HG02973 (cell line): ENCODE results near the gene ULBP1.
"Not testable (repeated sequence)": the region's sequence is repeated elsewhere in the genome, so short reads cannot be mapped to it uniquely, and the experiment has no call there.

Experiments
- ATAC-seq: cut with Tn5 transposase; IDR thresholded peaks from one replicate; pipeline ENCODE4 v1.9.1; 2021; ENCODE audit warnings: moderate library complexity; ENCODE audit not compliant: unreplicated experiment

ULBP1 gene

GRCh38 chr6:149963462-149964307 lies at the start of gene ULBP1:
Gene ULBP1 (plus strand): TSS chr6:149963943. CDS start chr6:149964050, 107 bp downstream.
- ATAC-seq: peak; percentile 53

GRCh38 chr6:149915970-149916865 lies 47.5 kb upstream of the ULBP1 start:
- ATAC-seq: no peak

- ATAC-seq: no peak
These were observed 46.1 kb upstream of the ULBP1 start for GRCh38 chr6:149917679-149918078.

- ATAC-seq: no peak
These were observed 45.4 kb upstream of the ULBP1 start for GRCh38 chr6:149918151-149918905.

- ATAC-seq: not testable (repeated sequence)
These were observed 44.5 kb upstream of the ULBP1 start for GRCh38 chr6:149919126-149919833.

GRCh38 chr6:149919834-149920225 lies 43.9 kb upstream of the ULBP1 start:
- ATAC-seq: no peak

GRCh38 chr6:149921361-149921760 lies 42.4 kb upstream of the ULBP1 start:
- no peak for ATAC-seq

- ATAC-seq: not testable (repeated sequence)
These were observed 41.7 kb upstream of the ULBP1 start for GRCh38 chr6:149922091-149922490.

GRCh38 chr6:149922642-149923326 lies 41.0 kb upstream of the ULBP1 start, which contains the start of gene RAET1G:
Gene RAET1G (minus strand): TSS chr6:149923121. CDS start chr6:149923010, 111 bp downstream.
- ATAC-seq: no peak

- no peak for ATAC-seq
These were observed 40.3 kb upstream of the ULBP1 start for GRCh38 chr6:149923327-149923986.

GRCh38 chr6:149924206-149924932 lies 39.4 kb upstream of the ULBP1 start:
- no peak for ATAC-seq

GRCh38 chr6:149924933-149925252 lies 38.9 kb upstream of the ULBP1 start:
- no peak for ATAC-seq

- no peak for ATAC-seq
These were observed 38.3 kb upstream of the ULBP1 start for GRCh38 chr6:149925253-149925973.

- ATAC-seq: peak; percentile 51
These were observed 37.6 kb upstream of the ULBP1 start for GRCh38 chr6:149925974-149926777.

- not testable (repeated sequence) for ATAC-seq
These were observed 36.7 kb upstream of the ULBP1 start for GRCh38 chr6:149927025-149927424.

- ATAC-seq: no peak
These were observed 34.3 kb upstream of the ULBP1 start for GRCh38 chr6:149929422-149929821.

- no peak for ATAC-seq
These were observed 32.2 kb upstream of the ULBP1 start for GRCh38 chr6:149931501-149931900.
